ENCODE results near the gene MMP1. TPM values are rescaled to one million over a fixed set of nuclear protein-coding genes. Genes with fewer than 3 reads are reported as not detected.

The MMP1 gene
- total RNA-seq, 1 experiment from 2014 or later: not detected

DNA sequence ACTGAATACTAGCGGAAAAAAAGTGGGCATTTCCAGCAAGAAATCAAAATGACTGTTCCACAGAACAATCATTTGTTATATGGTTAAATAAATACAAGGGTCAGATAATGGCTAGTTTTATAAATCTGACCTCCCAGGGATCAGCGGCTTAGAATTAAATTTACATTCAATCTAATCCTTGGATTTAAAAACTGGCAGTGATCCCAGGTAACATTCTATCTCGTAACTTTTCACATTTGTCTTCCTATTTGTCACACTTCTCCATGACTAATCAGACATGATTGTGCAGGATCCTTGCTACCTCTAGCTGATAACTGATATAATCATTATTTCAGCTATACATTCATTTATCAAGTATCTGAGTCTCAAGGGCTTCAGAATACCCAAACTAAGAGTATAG lies 48.3 kb upstream of the MMP1 start:
- no peaks in the 10 kb centered on the region for H3K27me3 Mint-ChIP-seq (ENCODE audit: low read depth)
- no peak overlapping the region for H3K4me3 Mint-ChIP-seq
- H3K4me1 Mint-ChIP-seq: peaks cover 6% of the 10 kb centered on the region
- ChIA-PET POLR2A (no interaction called here), CTCF (no interaction called here)
- no peaks in the 10 kb centered on the region for H3K36me3 Mint-ChIP-seq
- DNase-seq (ENCODE audit: low spot score) (no peak), ATAC-seq (no peak)
- no peak overlapping the region for H3K27ac Mint-ChIP-seq
- H3K9me3 Mint-ChIP-seq: peaks cover 4% of the 10 kb centered on the region; the same call in 1 of the 2 replicates
- TF ChIP-seq, protein P1, sequence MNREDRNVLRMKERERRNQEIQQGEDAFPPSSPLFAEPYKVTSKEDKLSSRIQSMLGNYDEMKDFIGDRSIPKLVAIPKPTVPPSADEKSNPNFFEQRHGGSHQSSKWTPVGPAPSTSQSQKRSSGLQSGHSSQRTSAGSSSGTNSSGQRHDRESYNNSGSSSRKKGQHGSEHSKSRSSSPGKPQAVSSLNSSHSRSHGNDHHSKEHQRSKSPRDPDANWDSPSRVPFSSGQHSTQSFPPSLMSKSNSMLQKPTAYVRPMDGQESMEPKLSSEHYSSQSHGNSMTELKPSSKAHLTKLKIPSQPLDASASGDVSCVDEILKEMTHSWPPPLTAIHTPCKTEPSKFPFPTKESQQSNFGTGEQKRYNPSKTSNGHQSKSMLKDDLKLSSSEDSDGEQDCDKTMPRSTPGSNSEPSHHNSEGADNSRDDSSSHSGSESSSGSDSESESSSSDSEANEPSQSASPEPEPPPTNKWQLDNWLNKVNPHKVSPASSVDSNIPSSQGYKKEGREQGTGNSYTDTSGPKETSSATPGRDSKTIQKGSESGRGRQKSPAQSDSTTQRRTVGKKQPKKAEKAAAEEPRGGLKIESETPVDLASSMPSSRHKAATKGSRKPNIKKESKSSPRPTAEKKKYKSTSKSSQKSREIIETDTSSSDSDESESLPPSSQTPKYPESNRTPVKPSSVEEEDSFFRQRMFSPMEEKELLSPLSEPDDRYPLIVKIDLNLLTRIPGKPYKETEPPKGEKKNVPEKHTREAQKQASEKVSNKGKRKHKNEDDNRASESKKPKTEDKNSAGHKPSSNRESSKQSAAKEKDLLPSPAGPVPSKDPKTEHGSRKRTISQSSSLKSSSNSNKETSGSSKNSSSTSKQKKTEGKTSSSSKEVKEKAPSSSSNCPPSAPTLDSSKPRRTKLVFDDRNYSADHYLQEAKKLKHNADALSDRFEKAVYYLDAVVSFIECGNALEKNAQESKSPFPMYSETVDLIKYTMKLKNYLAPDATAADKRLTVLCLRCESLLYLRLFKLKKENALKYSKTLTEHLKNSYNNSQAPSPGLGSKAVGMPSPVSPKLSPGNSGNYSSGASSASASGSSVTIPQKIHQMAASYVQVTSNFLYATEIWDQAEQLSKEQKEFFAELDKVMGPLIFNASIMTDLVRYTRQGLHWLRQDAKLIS (CRISPR knock-in tag; IDR thresholded peaks at IDR 0.05; ENCODE audit: borderline replicate concordance): no peak
- TF ChIP-seq, protein P2, sequence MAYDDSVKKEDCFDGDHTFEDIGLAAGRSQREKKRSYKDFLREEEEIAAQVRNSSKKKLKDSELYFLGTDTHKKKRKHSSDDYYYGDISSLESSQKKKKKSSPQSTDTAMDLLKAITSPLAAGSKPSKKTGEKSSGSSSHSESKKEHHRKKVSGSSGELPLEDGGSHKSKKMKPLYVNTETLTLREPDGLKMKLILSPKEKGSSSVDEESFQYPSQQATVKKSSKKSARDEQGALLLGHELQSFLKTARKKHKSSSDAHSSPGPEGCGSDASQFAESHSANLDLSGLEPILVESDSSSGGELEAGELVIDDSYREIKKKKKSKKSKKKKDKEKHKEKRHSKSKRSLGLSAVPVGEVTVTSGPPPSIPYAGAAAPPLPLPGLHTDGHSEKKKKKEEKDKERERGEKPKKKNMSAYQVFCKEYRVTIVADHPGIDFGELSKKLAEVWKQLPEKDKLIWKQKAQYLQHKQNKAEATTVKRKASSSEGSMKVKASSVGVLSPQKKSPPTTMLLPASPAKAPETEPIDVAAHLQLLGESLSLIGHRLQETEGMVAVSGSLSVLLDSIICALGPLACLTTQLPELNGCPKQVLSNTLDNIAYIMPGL (CRISPR knock-in tag; IDR thresholded peaks at IDR 0.05): no peak
- TF ChIP-seq FOXP1 (CRISPR knock-in tag; IDR thresholded peaks at IDR 0.05; ENCODE audit: borderline replicate concordance) (no peak), NR1H2 (CRISPR knock-in tag; IDR thresholded peaks at IDR 0.05) (no peak), NFATC4 (CRISPR knock-in tag; IDR thresholded peaks at IDR 0.05) (no peak), JUN (CRISPR knock-in tag; IDR thresholded peaks at IDR 0.05) (no peak), JAZF1 (CRISPR knock-in tag; IDR thresholded peaks at IDR 0.05) (no peak), GRHL2 (CRISPR knock-in tag; IDR thresholded peaks at IDR 0.05; ENCODE audit: insufficient replicate concordance, severe bottlenecking) (no peak), ZNF423 (CRISPR knock-in tag; IDR thresholded peaks at IDR 0.05) (no peak), RELA (CRISPR knock-in tag; IDR thresholded peaks at IDR 0.05; ENCODE audit: borderline replicate concordance) (no peak), MXD4 (CRISPR knock-in tag; IDR thresholded peaks at IDR 0.05; ENCODE audit: borderline replicate concordance) (no peak), ESRRA (CRISPR knock-in tag; IDR thresholded peaks at IDR 0.05; ENCODE audit: borderline replicate concordance) (no peak)
- TF ChIP-seq, protein P3, sequence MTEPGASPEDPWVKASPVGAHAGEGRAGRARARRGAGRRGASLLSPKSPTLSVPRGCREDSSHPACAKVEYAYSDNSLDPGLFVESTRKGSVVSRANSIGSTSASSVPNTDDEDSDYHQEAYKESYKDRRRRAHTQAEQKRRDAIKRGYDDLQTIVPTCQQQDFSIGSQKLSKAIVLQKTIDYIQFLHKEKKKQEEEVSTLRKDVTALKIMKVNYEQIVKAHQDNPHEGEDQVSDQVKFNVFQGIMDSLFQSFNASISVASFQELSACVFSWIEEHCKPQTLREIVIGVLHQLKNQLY (CRISPR knock-in tag; IDR thresholded peaks at IDR 0.05): no peak
- TF ChIP-seq, protein P4, sequence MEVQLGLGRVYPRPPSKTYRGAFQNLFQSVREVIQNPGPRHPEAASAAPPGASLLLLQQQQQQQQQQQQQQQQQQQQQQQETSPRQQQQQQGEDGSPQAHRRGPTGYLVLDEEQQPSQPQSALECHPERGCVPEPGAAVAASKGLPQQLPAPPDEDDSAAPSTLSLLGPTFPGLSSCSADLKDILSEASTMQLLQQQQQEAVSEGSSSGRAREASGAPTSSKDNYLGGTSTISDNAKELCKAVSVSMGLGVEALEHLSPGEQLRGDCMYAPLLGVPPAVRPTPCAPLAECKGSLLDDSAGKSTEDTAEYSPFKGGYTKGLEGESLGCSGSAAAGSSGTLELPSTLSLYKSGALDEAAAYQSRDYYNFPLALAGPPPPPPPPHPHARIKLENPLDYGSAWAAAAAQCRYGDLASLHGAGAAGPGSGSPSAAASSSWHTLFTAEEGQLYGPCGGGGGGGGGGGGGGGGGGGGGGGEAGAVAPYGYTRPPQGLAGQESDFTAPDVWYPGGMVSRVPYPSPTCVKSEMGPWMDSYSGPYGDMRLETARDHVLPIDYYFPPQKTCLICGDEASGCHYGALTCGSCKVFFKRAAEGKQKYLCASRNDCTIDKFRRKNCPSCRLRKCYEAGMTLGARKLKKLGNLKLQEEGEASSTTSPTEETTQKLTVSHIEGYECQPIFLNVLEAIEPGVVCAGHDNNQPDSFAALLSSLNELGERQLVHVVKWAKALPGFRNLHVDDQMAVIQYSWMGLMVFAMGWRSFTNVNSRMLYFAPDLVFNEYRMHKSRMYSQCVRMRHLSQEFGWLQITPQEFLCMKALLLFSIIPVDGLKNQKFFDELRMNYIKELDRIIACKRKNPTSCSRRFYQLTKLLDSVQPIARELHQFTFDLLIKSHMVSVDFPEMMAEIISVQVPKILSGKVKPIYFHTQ (CRISPR knock-in tag; IDR thresholded peaks at IDR 0.05): no peak
- TF ChIP-seq, protein P5, sequence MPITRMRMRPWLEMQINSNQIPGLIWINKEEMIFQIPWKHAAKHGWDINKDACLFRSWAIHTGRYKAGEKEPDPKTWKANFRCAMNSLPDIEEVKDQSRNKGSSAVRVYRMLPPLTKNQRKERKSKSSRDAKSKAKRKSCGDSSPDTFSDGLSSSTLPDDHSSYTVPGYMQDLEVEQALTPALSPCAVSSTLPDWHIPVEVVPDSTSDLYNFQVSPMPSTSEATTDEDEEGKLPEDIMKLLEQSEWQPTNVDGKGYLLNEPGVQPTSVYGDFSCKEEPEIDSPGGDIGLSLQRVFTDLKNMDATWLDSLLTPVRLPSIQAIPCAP (CRISPR knock-in tag; IDR thresholded peaks at IDR 0.05): no peak
- TF ChIP-seq, protein P6, sequence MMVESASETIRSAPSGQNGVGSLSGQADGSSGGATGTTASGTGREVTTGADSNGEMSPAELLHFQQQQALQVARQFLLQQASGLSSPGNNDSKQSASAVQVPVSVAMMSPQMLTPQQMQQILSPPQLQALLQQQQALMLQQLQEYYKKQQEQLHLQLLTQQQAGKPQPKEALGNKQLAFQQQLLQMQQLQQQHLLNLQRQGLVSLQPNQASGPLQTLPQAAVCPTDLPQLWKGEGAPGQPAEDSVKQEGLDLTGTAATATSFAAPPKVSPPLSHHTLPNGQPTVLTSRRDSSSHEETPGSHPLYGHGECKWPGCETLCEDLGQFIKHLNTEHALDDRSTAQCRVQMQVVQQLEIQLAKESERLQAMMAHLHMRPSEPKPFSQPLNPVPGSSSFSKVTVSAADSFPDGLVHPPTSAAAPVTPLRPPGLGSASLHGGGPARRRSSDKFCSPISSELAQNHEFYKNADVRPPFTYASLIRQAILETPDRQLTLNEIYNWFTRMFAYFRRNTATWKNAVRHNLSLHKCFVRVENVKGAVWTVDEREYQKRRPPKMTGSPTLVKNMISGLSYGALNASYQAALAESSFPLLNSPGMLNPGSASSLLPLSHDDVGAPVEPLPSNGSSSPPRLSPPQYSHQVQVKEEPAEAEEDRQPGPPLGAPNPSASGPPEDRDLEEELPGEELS (CRISPR knock-in tag; IDR thresholded peaks at IDR 0.05): no peak

Measured in WTC11 (cell line).